ENCODE data around the gene MGAT4C.
"Not testable (repeated sequence)": the region's sequence is repeated elsewhere in the genome, so short reads cannot be mapped to it uniquely, and the experiment has no call there.

GRCh38 chr12:86126900-86127299, 129.3 kb downstream of the MGAT4C start:
- not testable (repeated sequence) for TF ChIP-seq POLR2A (IDR thresholded peaks at IDR 0.05; ENCODE audit: low read depth, low read length); POLR2AphosphoS5 (IDR thresholded peaks at IDR 0.05; ENCODE audit: low read depth, low read length); TAF1 (IDR thresholded peaks at IDR 0.05; ENCODE audit: low read depth, low read length); PAX5 (IDR thresholded peaks at IDR 0.05; ENCODE audit: insufficient read depth, low read length, severe bottlenecking)
